Measurements from ENCODE around the gene GPD1L.

DNA sequence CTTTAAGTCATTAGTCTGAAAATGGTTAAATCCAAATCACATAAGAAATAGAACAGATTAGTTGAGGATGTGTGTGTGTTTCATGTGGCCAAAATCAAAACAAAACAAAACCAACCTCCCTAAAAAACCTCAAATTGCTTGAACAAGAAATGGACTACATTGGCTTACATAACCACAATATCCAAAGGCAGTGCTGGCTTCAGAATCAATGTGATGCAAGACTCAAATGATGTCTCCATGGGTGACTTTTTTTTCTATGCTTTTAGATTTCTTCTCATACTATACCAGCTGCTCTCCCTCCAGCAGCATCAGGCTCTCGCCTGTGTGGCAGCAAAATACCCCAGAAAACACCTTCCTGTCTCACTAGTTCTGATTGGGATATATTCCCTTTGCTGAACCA is 96.1 kb downstream of the GPD1L start:
- TF ChIP-seq, protein P1, sequence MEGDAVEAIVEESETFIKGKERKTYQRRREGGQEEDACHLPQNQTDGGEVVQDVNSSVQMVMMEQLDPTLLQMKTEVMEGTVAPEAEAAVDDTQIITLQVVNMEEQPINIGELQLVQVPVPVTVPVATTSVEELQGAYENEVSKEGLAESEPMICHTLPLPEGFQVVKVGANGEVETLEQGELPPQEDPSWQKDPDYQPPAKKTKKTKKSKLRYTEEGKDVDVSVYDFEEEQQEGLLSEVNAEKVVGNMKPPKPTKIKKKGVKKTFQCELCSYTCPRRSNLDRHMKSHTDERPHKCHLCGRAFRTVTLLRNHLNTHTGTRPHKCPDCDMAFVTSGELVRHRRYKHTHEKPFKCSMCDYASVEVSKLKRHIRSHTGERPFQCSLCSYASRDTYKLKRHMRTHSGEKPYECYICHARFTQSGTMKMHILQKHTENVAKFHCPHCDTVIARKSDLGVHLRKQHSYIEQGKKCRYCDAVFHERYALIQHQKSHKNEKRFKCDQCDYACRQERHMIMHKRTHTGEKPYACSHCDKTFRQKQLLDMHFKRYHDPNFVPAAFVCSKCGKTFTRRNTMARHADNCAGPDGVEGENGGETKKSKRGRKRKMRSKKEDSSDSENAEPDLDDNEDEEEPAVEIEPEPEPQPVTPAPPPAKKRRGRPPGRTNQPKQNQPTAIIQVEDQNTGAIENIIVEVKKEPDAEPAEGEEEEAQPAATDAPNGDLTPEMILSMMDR (IDR thresholded peaks at IDR 0.05; ENCODE audit: low read depth, low read length), result no peak
- TF ChIP-seq EZH2phosphoT487 (IDR thresholded peaks at IDR 0.05; ENCODE audit: low read depth), result no peak

Data from OCI-LY3 (cell line).